BLaER1 treated with 17β-estradiol and CSF1 and Interleukin-3, amounts not matched to agents 10 nM and 100 nM (cell line): ENCODE data around the gene FIZ1.
A peak's percentile ranks its signal among the peaks of the same experiment; 100 is the strongest.

ENCODE experiments used
- H3K27ac ChIP-seq, 11 experiments: shearing (Covaris generic); formaldehyde crosslinking; 2 replicates each; pipeline ENCODE4 v1.8.1; 2022
- H3K27me3 ChIP-seq, 11 experiments: shearing (Covaris generic); formaldehyde crosslinking; 2 replicates each; pipeline ENCODE4 v1.8.1; 2022
- H3K36me3 ChIP-seq, 11 experiments: shearing (Covaris generic); formaldehyde crosslinking; 2 replicates each; pipeline ENCODE4 v1.8.1; 2022
- H3K4me1 ChIP-seq, 10 experiments: shearing (Covaris generic); formaldehyde crosslinking; 2 replicates each; pipeline ENCODE4 v1.8.1; 2022
- H3K4me2 ChIP-seq, 11 experiments: shearing (Covaris generic); formaldehyde crosslinking; 2 replicates each; pipeline ENCODE4 v1.8.1; 2022
- H3K4me3 ChIP-seq, 10 experiments: shearing (Covaris generic); formaldehyde crosslinking; 2 replicates each; pipeline ENCODE4 v1.8.1; 2022
- H3K9ac ChIP-seq, 11 experiments: shearing (Covaris generic); formaldehyde crosslinking; 2 replicates each; pipeline ENCODE4 v1.8.1; 2022
- H3K9me3 ChIP-seq, 11 experiments: shearing (Covaris generic); formaldehyde crosslinking; replicated peaks in 1 of 11; 2 replicates each; pipeline ENCODE4 v1.8.1; 2022
- H4K20me1 ChIP-seq, 11 experiments: shearing (Covaris generic); formaldehyde crosslinking; 2 replicates each; pipeline ENCODE4 v1.8.1; 2022
- Cebpa-rat ChIP-seq, 11 experiments: shearing (Covaris generic); IDR thresholded peaks; 2 replicates each; pipeline ENCODE4 v1.8.1; 2022

Gene FIZ1

GRCh38 chr19:55644191-55644833, 45.0 kb upstream of the FIZ1 start:
- Histone ChIP-seq H3K9ac (peak overlapping the region; percentile 83 to 97 (median 89)), H3K27ac (peak overlapping the region; percentile 35 to 92 (median 86); a peak in 21 of 22 replicates), H3K4me1 (peaks cover 62 to 74% (median 72%) of the 10 kb centered on the region in 10 experiments), H3K4me3 (peak overlapping the region; percentile 78 to 91 (median 87)), H3K36me3 (peaks cover 15 to 30% (median 21%) of the 10 kb centered on the region in 11 experiments), H3K4me2 (peak overlapping the region; percentile 95 to 100 (median 99)), H3K9me3 (no peaks in the 10 kb centered on the region), H4K20me1 (peaks cover 0 to 46% (median 23%) of the 10 kb centered on the region in 11 experiments; a peak in 16 of 22 replicates), H3K27me3 (no peaks in the 10 kb centered on the region)
- TF ChIP-seq Cebpa-rat (IDR thresholded peaks at IDR 0.05): no peak

GRCh38 chr19:55643887-55644176, 44.5 kb upstream of the FIZ1 start:
- Histone ChIP-seq H3K27me3 (no peaks in the 10 kb centered on the region), H4K20me1 (peaks cover 0 to 46% (median 23%) of the 10 kb centered on the region in 11 experiments; a peak in 16 of 22 replicates), H3K27ac (peak overlapping the region; percentile 35 to 92 (median 86); a peak in 20 of 22 replicates), H3K9ac (peak overlapping the region; percentile 83 to 97 (median 89)), H3K4me1 (peaks cover 62 to 74% (median 71%) of the 10 kb centered on the region in 10 experiments), H3K4me3 (peak overlapping the region; percentile 78 to 91 (median 87)), H3K4me2 (peak overlapping the region; percentile 95 to 100 (median 99)), H3K9me3 (no peaks in the 10 kb centered on the region), H3K36me3 (peaks cover 15 to 30% (median 21%) of the 10 kb centered on the region in 11 experiments)
- no peak for TF ChIP-seq Cebpa-rat (IDR thresholded peaks at IDR 0.05)

GRCh38 chr19:55643003-55643886, 43.9 kb upstream of the FIZ1 start, which contains the start of gene ZNF581:
ZNF581 (plus strand) TSS chr19:55643649; CDS start chr19:55644572, 923 bp downstream.
- Histone ChIP-seq H3K36me3 (peaks cover 20 to 35% (median 27%) of the 10 kb centered on the region in 11 experiments), H4K20me1 (peaks cover 0 to 46% (median 23%) of the 10 kb centered on the region in 11 experiments; a peak in 16 of 22 replicates), H3K9me3 (no peaks in the 10 kb centered on the region), H3K4me1 (peaks cover 61 to 75% (median 68%) of the 10 kb centered on the region in 10 experiments), H3K9ac (peak within 1 kb of the TSS; percentile 83 to 97 (median 89)), H3K27ac (peak within 1 kb of the TSS; percentile 50 to 92 (median 86); a peak in 21 of 22 replicates), H3K4me3 (peak within 1 kb of the TSS; percentile 78 to 91 (median 87)), H3K27me3 (no peaks in the 10 kb centered on the region), H3K4me2 (peak within 1 kb of the TSS; percentile 95 to 100 (median 100))
- TF ChIP-seq Cebpa-rat (IDR thresholded peaks at IDR 0.05): peak in 1 of 11 experiments; percentile 47; a peak in 1 of 22 replicates

GRCh38 chr19:55642153-55643002, 43.1 kb upstream of the FIZ1 start:
- Histone ChIP-seq H3K9ac (peak overlapping the region; percentile 83 to 97 (median 89)), H3K27ac (peak overlapping the region; percentile 50 to 92 (median 86); a peak in 20 of 22 replicates), H3K4me2 (peak overlapping the region; percentile 95 to 100 (median 100)), H3K27me3 (no peaks in the 10 kb centered on the region), H3K4me1 (peaks cover 62 to 79% (median 72%) of the 10 kb centered on the region in 10 experiments), H3K4me3 (peak overlapping the region; percentile 78 to 91 (median 87)), H3K36me3 (peaks cover 22 to 42% (median 30%) of the 10 kb centered on the region in 11 experiments), H3K9me3 (no peaks in the 10 kb centered on the region), H4K20me1 (peaks cover 0 to 43% (median 21%) of the 10 kb centered on the region in 11 experiments; a peak in 16 of 22 replicates)
- TF ChIP-seq Cebpa-rat (IDR thresholded peaks at IDR 0.05): no peak

- H3K27ac ChIP-seq: peak overlapping the region; percentile 60 to 92 (median 86)
- H3K9me3 ChIP-seq: no peaks in the 10 kb centered on the region
- H3K4me2 ChIP-seq: peak overlapping the region; percentile 95 to 100 (median 100)
- peak overlapping the region; percentile 78 to 91 (median 87) for H3K4me3 ChIP-seq
- peaks cover 60 to 79% (median 72%) of the 10 kb centered on the region in 10 experiments for H3K4me1 ChIP-seq
- no peaks in the 10 kb centered on the region for H3K27me3 ChIP-seq
- peak overlapping the region; percentile 83 to 97 (median 89) for H3K9ac ChIP-seq
- peaks cover 22 to 36% (median 28%) of the 10 kb centered on the region in 11 experiments for H3K36me3 ChIP-seq
- peaks cover 0 to 35% (median 16%) of the 10 kb centered on the region in 11 experiments; a peak in 14 of 22 replicates for H4K20me1 ChIP-seq
- no peak for TF ChIP-seq Cebpa-rat (IDR thresholded peaks at IDR 0.05)
Measured at GRCh38 chr19:55641426-55642152, 42.3 kb upstream of the FIZ1 start.

GRCh38 chr19:55640577-55641425, 41.5 kb upstream of the FIZ1 start, which contains the start of gene ZNF580:
ZNF580 (plus strand) TSS chr19:55641002; CDS start chr19:55642509, 1,507 bp downstream.
- Histone ChIP-seq H3K9ac (peak within 1 kb of the TSS; percentile 83 to 97 (median 89)), H3K4me2 (peak within 1 kb of the TSS; percentile 95 to 100 (median 100)), H3K4me1 (peaks cover 60 to 79% (median 73%) of the 10 kb centered on the region in 10 experiments), H3K4me3 (peak within 1 kb of the TSS; percentile 78 to 91 (median 87)), H3K27me3 (no peaks in the 10 kb centered on the region), H4K20me1 (peaks cover 0 to 28% (median 15%) of the 10 kb centered on the region in 11 experiments; a peak in 12 of 22 replicates), H3K36me3 (peaks cover 18 to 29% (median 23%) of the 10 kb centered on the region in 11 experiments), H3K27ac (peak within 1 kb of the TSS; percentile 60 to 92 (median 86)), H3K9me3 (no peaks in the 10 kb centered on the region)
- TF ChIP-seq Cebpa-rat (IDR thresholded peaks at IDR 0.05): no peak
